ENCODE results near the gene OR6X1. TPM values are rescaled to one million over a fixed set of nuclear protein-coding genes. Genes with fewer than 3 reads are reported as not detected.

OR6X1 gene
- total RNA-seq, 4 donors from 2014 or later = not detected

DNA sequence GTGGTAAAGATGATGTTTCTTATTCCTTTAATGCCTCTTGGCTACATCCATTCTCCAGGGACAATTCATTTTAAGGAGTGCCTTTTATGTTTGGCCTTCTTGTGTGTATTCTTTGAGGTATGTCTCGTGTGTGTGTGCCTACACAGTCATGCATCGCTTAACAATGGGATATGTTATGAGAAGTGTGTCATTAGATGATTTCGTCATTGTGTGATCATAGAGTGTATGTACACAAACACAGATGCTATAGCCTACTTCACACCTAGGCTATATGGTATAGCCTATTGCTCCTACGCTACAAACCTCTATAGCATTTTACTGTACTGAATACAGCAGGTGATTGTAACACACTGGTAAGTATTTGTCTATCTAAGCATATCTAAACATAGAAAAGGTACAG lies 35.8 kb downstream of the OR6X1 start:
- TF ChIP-seq, protein P1, sequence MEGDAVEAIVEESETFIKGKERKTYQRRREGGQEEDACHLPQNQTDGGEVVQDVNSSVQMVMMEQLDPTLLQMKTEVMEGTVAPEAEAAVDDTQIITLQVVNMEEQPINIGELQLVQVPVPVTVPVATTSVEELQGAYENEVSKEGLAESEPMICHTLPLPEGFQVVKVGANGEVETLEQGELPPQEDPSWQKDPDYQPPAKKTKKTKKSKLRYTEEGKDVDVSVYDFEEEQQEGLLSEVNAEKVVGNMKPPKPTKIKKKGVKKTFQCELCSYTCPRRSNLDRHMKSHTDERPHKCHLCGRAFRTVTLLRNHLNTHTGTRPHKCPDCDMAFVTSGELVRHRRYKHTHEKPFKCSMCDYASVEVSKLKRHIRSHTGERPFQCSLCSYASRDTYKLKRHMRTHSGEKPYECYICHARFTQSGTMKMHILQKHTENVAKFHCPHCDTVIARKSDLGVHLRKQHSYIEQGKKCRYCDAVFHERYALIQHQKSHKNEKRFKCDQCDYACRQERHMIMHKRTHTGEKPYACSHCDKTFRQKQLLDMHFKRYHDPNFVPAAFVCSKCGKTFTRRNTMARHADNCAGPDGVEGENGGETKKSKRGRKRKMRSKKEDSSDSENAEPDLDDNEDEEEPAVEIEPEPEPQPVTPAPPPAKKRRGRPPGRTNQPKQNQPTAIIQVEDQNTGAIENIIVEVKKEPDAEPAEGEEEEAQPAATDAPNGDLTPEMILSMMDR (IDR thresholded peaks at IDR 0.05; ENCODE audit: low read depth) = no peak

DNA sequence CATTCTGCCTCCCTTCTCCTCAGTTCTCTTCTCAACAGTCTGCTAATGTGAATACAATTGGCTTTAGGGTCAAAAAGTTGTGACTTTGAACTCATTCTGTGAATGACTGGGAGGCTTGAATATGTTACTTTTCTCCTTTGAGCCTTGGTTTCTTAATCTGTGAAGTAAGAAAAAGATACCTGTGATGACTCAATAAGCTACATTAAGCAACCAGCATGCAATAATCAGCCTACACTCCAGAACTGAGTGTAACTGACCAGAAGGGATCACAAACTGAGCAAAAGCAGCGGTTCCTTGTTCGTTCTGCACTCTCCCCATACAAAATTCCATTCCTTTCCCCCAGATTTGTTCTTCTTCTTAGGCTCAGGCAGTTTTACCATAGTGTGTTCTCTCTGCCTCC lies 36.3 kb downstream of the OR6X1 start:
- TF ChIP-seq, protein P1 (IDR thresholded peaks at IDR 0.05; ENCODE audit: low read depth) = no peak

DNA sequence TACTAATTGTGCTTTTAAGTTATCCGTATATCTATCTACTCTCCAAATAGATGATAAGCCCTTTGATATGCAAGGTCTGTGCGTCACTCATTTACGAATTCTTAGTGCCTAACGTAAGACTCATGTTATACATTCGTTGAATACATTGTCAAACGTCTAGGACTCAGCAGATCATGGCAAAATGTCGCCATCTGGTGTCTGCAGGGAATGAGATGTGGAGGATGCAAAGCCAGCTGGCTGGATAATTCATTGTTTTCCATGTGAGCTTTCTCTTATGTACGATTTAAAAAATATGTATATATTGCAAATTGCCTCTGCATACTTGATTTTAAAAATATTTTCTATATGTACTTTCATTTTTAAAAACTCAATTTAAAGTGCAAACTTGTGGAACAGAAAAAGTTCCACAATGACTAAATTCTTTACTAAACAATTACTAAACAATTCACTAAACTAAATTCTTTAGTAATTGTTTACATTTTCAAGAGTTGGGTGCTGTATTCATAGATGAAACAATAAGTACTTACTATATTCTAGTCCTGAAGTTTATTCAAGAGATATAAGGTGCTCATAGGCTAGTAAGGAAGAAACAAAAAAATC lies 46.6 kb downstream of the OR6X1 start:
- TF ChIP-seq, protein P1 (IDR thresholded peaks at IDR 0.05; ENCODE audit: low read depth) = no peak

DNA sequence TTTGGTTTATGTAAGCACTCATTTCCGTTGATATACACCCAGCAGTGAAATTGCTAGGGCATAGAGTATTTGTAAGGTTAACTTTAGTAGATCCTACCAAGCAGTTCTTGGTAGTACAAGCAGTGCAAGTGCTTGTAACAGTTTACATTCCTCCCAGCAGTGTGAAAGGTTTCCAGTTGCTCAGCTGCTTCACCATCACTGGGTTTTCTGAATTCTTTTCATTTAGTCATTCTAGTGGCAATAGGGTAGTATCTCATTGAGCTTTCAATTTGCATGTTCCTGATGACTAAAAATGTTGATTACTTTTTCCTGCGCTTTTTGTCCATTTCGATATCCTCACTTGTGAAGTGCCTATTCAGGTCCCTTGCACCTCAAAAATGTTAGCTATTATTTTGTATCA lies 47.1 kb downstream of the OR6X1 start:
- TF ChIP-seq, protein P1 (IDR thresholded peaks at IDR 0.05; ENCODE audit: low read depth) = no peak

DNA sequence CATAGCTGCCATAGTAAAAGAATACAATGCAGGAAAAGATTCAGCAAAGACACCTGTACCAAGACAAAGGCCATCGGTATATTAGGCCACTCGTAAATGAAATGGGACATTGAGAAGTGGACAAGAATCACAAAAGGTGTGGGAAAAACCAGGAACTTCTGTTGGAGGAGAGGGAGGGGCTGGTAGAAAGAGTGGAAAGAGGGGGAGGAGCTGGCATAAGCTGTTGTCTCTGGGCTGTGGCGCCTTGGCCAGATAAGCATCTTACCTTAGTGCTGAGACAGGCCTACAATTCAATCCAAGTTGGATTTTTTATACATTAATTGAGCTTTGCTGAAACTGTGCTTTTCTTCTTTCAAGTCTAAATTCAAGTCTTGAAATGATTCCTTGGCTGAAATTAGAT lies 50.0 kb downstream of the OR6X1 start:
- TF ChIP-seq, protein P1 (IDR thresholded peaks at IDR 0.05; ENCODE audit: low read depth) = no peak

Small RNAs within 50 kb of the gene (small RNA-seq; reads per million reads assigned to genes)
- not detected for gene RNU1-21P

Other genes with a start within 250 kb of the OR6X1 start
- 1 to 10 TPM in 2 of 4 donors, under 1 TPM in 2; 0.17 to 1.5 (median 0.88) TPM for gene SCN3B, start 99.9 kb downstream of the OR6X1 start, total RNA-seq
- 1 to 10 TPM; 6.6 to 10.0 (median 8.1) TPM for gene ZNF202, start 12.9 kb downstream of the OR6X1 start, total RNA-seq
- gene OR6M1, start 51.8 kb upstream of the OR6X1 start, total RNA-seq = not detected
- not detected for gene TMEM225, start 131.2 kb upstream of the OR6X1 start, total RNA-seq
- not detected for gene OR8D4, start 147.6 kb upstream of the OR6X1 start, total RNA-seq
- gene OR4D5, start 185.1 kb upstream of the OR6X1 start, total RNA-seq = not detected
- gene OR6T1, start 189.3 kb upstream of the OR6X1 start, total RNA-seq = not detected
- gene OR10S1, start 223.3 kb upstream of the OR6X1 start, total RNA-seq = not detected
- not detected for gene OR10G6, start 240.6 kb upstream of the OR6X1 start, total RNA-seq

Measured in subcutaneous adipose tissue (tissue), 4 donors.